Lower leg skin (tissue), 4 donors: Measurements from ENCODE around the gene WHAMM. TPM values are rescaled to one million over a fixed set of nuclear protein-coding genes. Genes with fewer than 3 reads are reported as not detected.

Experiments
- DNase-seq, 2 donors: peaks; one replicate each; pipeline ENCODE4 v3.0.0-alpha.2; 2019; ENCODE audit warnings: low spot score in 2 of 2
- H3K4me3 ChIP-seq: fragments of 200-600 bp; sonication (generic); 2 replicates; pipeline ENCODE4 v1.5.1; 2017; ENCODE audit warnings: mild to moderate bottlenecking, low read depth; ENCODE audit not compliant: poor library complexity, severe bottlenecking
- CTCF ChIP-seq, 3 donors: fragments of 450-650 bp; IDR thresholded peaks; one replicate each; pipeline ENCODE4 v1.5.1; 2016; ENCODE audit warnings: antibody characterized with exemption in 3 of 3, mild to moderate bottlenecking in 3 of 3, moderate library complexity in 2 of 3
- POLR2A ChIP-seq, 2 donors: fragments of 450-650 bp; IDR thresholded peaks; one replicate each; pipeline ENCODE4 v1.6.1; 2016 to 2017; ENCODE audit warnings: antibody characterized with exemption in 2 of 2, mild to moderate bottlenecking in 1 of 2, moderate library complexity in 1 of 2
- WGBS, 2 donors: methylation state at CpG; one replicate each; pipeline ENCODE4 v1.1.5; 2018; 5-methylcytosine and 5-hydroxymethylcytosine counted together
- intact Hi-C: fragments of 100-400 bp; cut with DNase I; formaldehyde crosslinking; loops from one replicate; pipeline ENCODE4 v1.15.0; 2023; ENCODE audit warnings: low total_unique reads
- total RNA-seq, 4 donors: library from RNA; depleted of rRNA; stranded (reverse); fragments of >200 nt; gene quantifications; one replicate each; pipeline ENCODE4 v1.1.0, GENCODE V29; 2016

The WHAMM gene
- total RNA-seq, 4 donors from 2014 or later = 11.0 to 20.0 (median 11.4) TPM

GRCh38 chr15:82850731-82851130, 41.3 kb downstream of the WHAMM start:
- WGBS, 2 donors = 43 to 50% methylated on average over 5 to 7 of the region's 7 CpGs
- no peak for TF ChIP-seq POLR2A (IDR thresholded peaks at IDR 0.05)
- TF ChIP-seq CTCF (IDR thresholded peaks at IDR 0.05) = no peak
- intact Hi-C loops = loop anchor here (10.0 kb wide), 1 partner anchor 154 kb away; no protein-coding TSS in a partner anchor

GRCh38 chr15:82851306-82851850, 42.0 kb downstream of the WHAMM start:
- DNase-seq = peak in 1 of 2 donors; percentile 59
- no peak overlapping the region for H3K4me3 ChIP-seq
- TF ChIP-seq POLR2A (IDR thresholded peaks at IDR 0.05) (no peak), CTCF (IDR thresholded peaks at IDR 0.05) (no peak)
- WGBS, 2 donors = 83 to 94% methylated on average over 14 of the region's 14 CpGs
- intact Hi-C loops = loop anchor here (10.0 kb wide), 1 partner anchor 153 kb away; no protein-coding TSS in a partner anchor

More at GRCh38 chr15:82850731-82851130, 41.3 kb downstream of the WHAMM start:
- peak in 1 of 2 donors; percentile 79 for DNase-seq
- H3K4me3 ChIP-seq = no peak overlapping the region

- no peak overlapping the region for H3K4me3 ChIP-seq
- no peak for TF ChIP-seq POLR2A (IDR thresholded peaks at IDR 0.05)
- no peak for TF ChIP-seq CTCF (IDR thresholded peaks at IDR 0.05)
- 79 to 84% methylated on average over 9 of the region's 9 CpGs for WGBS, 2 donors
- intact Hi-C loops = loop anchor here (10.0 kb wide), 1 partner anchor 153 kb away; no protein-coding TSS in a partner anchor
- DNase-seq = peak in 1 of 2 donors; percentile 53
These were observed 42.6 kb downstream of the WHAMM start for GRCh38 chr15:82851981-82852511.

GRCh38 chr15:82852941-82853561, 43.6 kb downstream of the WHAMM start:
- no peak overlapping the region for H3K4me3 ChIP-seq
- intact Hi-C loops = loop anchor here (10.0 kb wide), 1 partner anchor 152 kb away; no protein-coding TSS in a partner anchor
- 60 to 66% methylated on average over 16 of the region's 16 CpGs for WGBS, 2 donors
- peak in 1 of 2 donors; percentile 78 for DNase-seq
- no peak for TF ChIP-seq POLR2A (IDR thresholded peaks at IDR 0.05)
- TF ChIP-seq CTCF (IDR thresholded peaks at IDR 0.05) = no peak

- intact Hi-C loops = loop anchor here (10.0 kb wide), 1 partner anchor 150 kb away; no protein-coding TSS in a partner anchor
These were observed 45.1 kb downstream of the WHAMM start for GRCh38 chr15:82854554-82854953.

More at GRCh38 chr15:82854554-82854953, 45.1 kb downstream of the WHAMM start:
- 89 to 92% methylated on average over 19 to 21 of the region's 21 CpGs for WGBS, 2 donors
- peak in 1 of 2 donors; percentile 70 for DNase-seq
- TF ChIP-seq POLR2A (IDR thresholded peaks at IDR 0.05) (no peak), CTCF (IDR thresholded peaks at IDR 0.05) (no peak)
- no peak overlapping the region for H3K4me3 ChIP-seq
